BLaER1 treated with 17β-estradiol and CSF1 and Interleukin-3, amounts not matched to agents 10 nM and 100 nM (cell line): Measurements from ENCODE around the gene BLID.

ENCODE experiments used
- H3K27ac ChIP-seq, 11 experiments: shearing (Covaris generic); formaldehyde crosslinking; 2 replicates each; pipeline ENCODE4 v1.8.1; 2022
- H3K27me3 ChIP-seq, 11 experiments: shearing (Covaris generic); formaldehyde crosslinking; 2 replicates each; pipeline ENCODE4 v1.8.1; 2022
- H3K36me3 ChIP-seq, 11 experiments: shearing (Covaris generic); formaldehyde crosslinking; 2 replicates each; pipeline ENCODE4 v1.8.1; 2022
- H3K4me1 ChIP-seq, 10 experiments: shearing (Covaris generic); formaldehyde crosslinking; 2 replicates each; pipeline ENCODE4 v1.8.1; 2022
- H3K4me2 ChIP-seq, 11 experiments: shearing (Covaris generic); formaldehyde crosslinking; 2 replicates each; pipeline ENCODE4 v1.8.1; 2022
- H3K4me3 ChIP-seq, 10 experiments: shearing (Covaris generic); formaldehyde crosslinking; 2 replicates each; pipeline ENCODE4 v1.8.1; 2022
- H3K9ac ChIP-seq, 11 experiments: shearing (Covaris generic); formaldehyde crosslinking; 2 replicates each; pipeline ENCODE4 v1.8.1; 2022
- H3K9me3 ChIP-seq, 11 experiments: shearing (Covaris generic); formaldehyde crosslinking; replicated peaks in 1 of 11; 2 replicates each; pipeline ENCODE4 v1.8.1; 2022
- H4K20me1 ChIP-seq, 11 experiments: shearing (Covaris generic); formaldehyde crosslinking; 2 replicates each; pipeline ENCODE4 v1.8.1; 2022
- Cebpa-rat ChIP-seq, 11 experiments: shearing (Covaris generic); IDR thresholded peaks; 2 replicates each; pipeline ENCODE4 v1.8.1; 2022

BLID gene

GRCh38 chr11:122123263-122123929, 7.4 kb upstream of the BLID start:
- no peak overlapping the region for H3K4me3 ChIP-seq
- no peak overlapping the region for H3K4me2 ChIP-seq
- H3K27me3 ChIP-seq = no peaks in the 10 kb centered on the region
- H3K36me3 ChIP-seq = no peaks in the 10 kb centered on the region
- no peak overlapping the region for H3K27ac ChIP-seq
- no peaks in the 10 kb centered on the region for H3K9me3 ChIP-seq
- H3K4me1 ChIP-seq = no peaks in the 10 kb centered on the region
- no peaks in the 10 kb centered on the region for H4K20me1 ChIP-seq
- H3K9ac ChIP-seq = no peak overlapping the region
- peak in 9 of 11 experiments; percentile 24 to 85 (median 69); a peak in 11 of 22 replicates for TF ChIP-seq Cebpa-rat (IDR thresholded peaks at IDR 0.05)

GRCh38 chr11:122122179-122122578, 6.2 kb upstream of the BLID start:
- no peak overlapping the region for H3K9ac ChIP-seq
- no peaks in the 10 kb centered on the region for H3K36me3 ChIP-seq
- no peak for TF ChIP-seq Cebpa-rat (IDR thresholded peaks at IDR 0.05)
- no peak overlapping the region for H3K27ac ChIP-seq
- H3K4me2 ChIP-seq = no peak overlapping the region
- H3K4me3 ChIP-seq = no peak overlapping the region
- no peaks in the 10 kb centered on the region for H3K27me3 ChIP-seq
- H3K4me1 ChIP-seq = no peaks in the 10 kb centered on the region
- H4K20me1 ChIP-seq = no peaks in the 10 kb centered on the region
- no peaks in the 10 kb centered on the region for H3K9me3 ChIP-seq

GRCh38 chr11:122120096-122120495, 4.1 kb upstream of the BLID start:
- no peaks in the 10 kb centered on the region for H3K9me3 ChIP-seq
- H3K36me3 ChIP-seq = no peaks in the 10 kb centered on the region
- H3K4me3 ChIP-seq = no peak overlapping the region
- no peak overlapping the region for H3K4me2 ChIP-seq
- no peak overlapping the region for H3K9ac ChIP-seq
- no peak overlapping the region for H3K27ac ChIP-seq
- no peaks in the 10 kb centered on the region for H3K27me3 ChIP-seq
- TF ChIP-seq Cebpa-rat (IDR thresholded peaks at IDR 0.05) = no peak
- no peaks in the 10 kb centered on the region for H3K4me1 ChIP-seq
- H4K20me1 ChIP-seq = no peaks in the 10 kb centered on the region

GRCh38 chr11:122116591-122116990, 576 bp upstream of the BLID start:
- H3K36me3 ChIP-seq = no peaks in the 10 kb centered on the region
- no peak overlapping the region for H3K4me3 ChIP-seq
- no peak overlapping the region for H3K27ac ChIP-seq
- peaks cover 0 to 6% (median 0%) of the 10 kb centered on the region in 10 experiments; a peak in 1 of 20 replicates for H3K4me1 ChIP-seq
- no peaks in the 10 kb centered on the region for H3K27me3 ChIP-seq
- H3K4me2 ChIP-seq = no peak overlapping the region
- no peaks in the 10 kb centered on the region for H4K20me1 ChIP-seq
- no peak for TF ChIP-seq Cebpa-rat (IDR thresholded peaks at IDR 0.05)
- H3K9ac ChIP-seq = no peak overlapping the region
- no peaks in the 10 kb centered on the region for H3K9me3 ChIP-seq

GRCh38 chr11:122114976-122115375, 1.0 kb downstream of the BLID start:
- H3K9ac ChIP-seq = no peak overlapping the region
- no peaks in the 10 kb centered on the region for H3K27me3 ChIP-seq
- peaks cover 0 to 6% (median 0%) of the 10 kb centered on the region in 10 experiments; a peak in 1 of 20 replicates for H3K4me1 ChIP-seq
- no peak overlapping the region for H3K4me2 ChIP-seq
- H3K4me3 ChIP-seq = no peak overlapping the region
- H3K36me3 ChIP-seq = no peaks in the 10 kb centered on the region
- H3K9me3 ChIP-seq = no peaks in the 10 kb centered on the region
- H4K20me1 ChIP-seq = no peaks in the 10 kb centered on the region
- no peak overlapping the region for H3K27ac ChIP-seq
- no peak for TF ChIP-seq Cebpa-rat (IDR thresholded peaks at IDR 0.05)

- Histone ChIP-seq H3K4me2 (no peak overlapping the region; a peak in 2 of 22 replicates), H3K27me3 (no peaks in the 10 kb centered on the region), H3K9me3 (no peaks in the 10 kb centered on the region), H3K36me3 (no peaks in the 10 kb centered on the region), H3K4me1 (peaks cover 0 to 6% (median 0%) of the 10 kb centered on the region in 10 experiments; a peak in 1 of 20 replicates), H3K4me3 (no peak overlapping the region), H3K27ac (no peak overlapping the region), H4K20me1 (no peaks in the 10 kb centered on the region), H3K9ac (no peak overlapping the region)
- TF ChIP-seq Cebpa-rat (IDR thresholded peaks at IDR 0.05) = no peak
Observed at GRCh38 chr11:122113836-122114825, 1.9 kb downstream of the BLID start.

GRCh38 chr11:122112470-122113365, 3.3 kb downstream of the BLID start:
- H3K36me3 ChIP-seq = no peaks in the 10 kb centered on the region
- no peaks in the 10 kb centered on the region for H4K20me1 ChIP-seq
- H3K27ac ChIP-seq = no peak overlapping the region
- H3K4me3 ChIP-seq = no peak overlapping the region
- no peak overlapping the region for H3K9ac ChIP-seq
- H3K27me3 ChIP-seq = no peaks in the 10 kb centered on the region
- H3K4me2 ChIP-seq = no peak overlapping the region
- no peaks in the 10 kb centered on the region for H3K9me3 ChIP-seq
- no peak for TF ChIP-seq Cebpa-rat (IDR thresholded peaks at IDR 0.05)
- peaks cover 0 to 6% (median 0%) of the 10 kb centered on the region in 10 experiments; a peak in 1 of 20 replicates for H3K4me1 ChIP-seq

- Histone ChIP-seq H3K27me3 (no peaks in the 10 kb centered on the region), H3K9me3 (no peaks in the 10 kb centered on the region), H3K4me2 (no peak overlapping the region), H3K9ac (no peak overlapping the region), H3K36me3 (no peaks in the 10 kb centered on the region), H3K27ac (no peak overlapping the region), H4K20me1 (no peaks in the 10 kb centered on the region), H3K4me1 (peaks cover 0 to 6% (median 0%) of the 10 kb centered on the region in 10 experiments; a peak in 1 of 20 replicates), H3K4me3 (no peak overlapping the region)
- TF ChIP-seq Cebpa-rat (IDR thresholded peaks at IDR 0.05) = no peak
Observed at GRCh38 chr11:122109932-122110331, 6.1 kb downstream of the BLID start.

- no peak overlapping the region for H3K4me2 ChIP-seq
- no peak for TF ChIP-seq Cebpa-rat (IDR thresholded peaks at IDR 0.05)
- no peaks in the 10 kb centered on the region for H3K27me3 ChIP-seq
- H3K4me1 ChIP-seq = peaks cover 0 to under 1% (median 0%) of the 10 kb centered on the region in 10 experiments; a peak in 1 of 20 replicates
- H3K9me3 ChIP-seq = no peaks in the 10 kb centered on the region
- H3K9ac ChIP-seq = no peak overlapping the region
- no peak overlapping the region for H3K4me3 ChIP-seq
- no peaks in the 10 kb centered on the region for H3K36me3 ChIP-seq
- H4K20me1 ChIP-seq = no peaks in the 10 kb centered on the region
- no peak overlapping the region for H3K27ac ChIP-seq
Observed at GRCh38 chr11:122108828-122109227, 7.2 kb downstream of the BLID start.
